Gastrocnemius medialis (tissue), 4 donors: ENCODE measurements around the gene AASDH. TPM values are rescaled to one million over a fixed set of nuclear protein-coding genes. Genes with fewer than 3 reads are reported as not detected.

Experiments used
- ATAC-seq, 2 donors: fragments of 150-250 bp; one replicate each; pipeline ENCODE4 v1.9.1; 2016
- DNase-seq, 2 donors: peaks; one replicate each; pipeline ENCODE4 v3.0.0-alpha.2; 2019
- H3K27ac ChIP-seq, 4 donors: fragments of 200-600 bp; sonication (generic); 1 replicate in 1 of 4; 2 replicates in 3 of 4; pipeline ENCODE4 v1.5.1; 2016 to 2018; ENCODE audit warnings: mild to moderate bottlenecking in 2 of 4, moderate library complexity in 1 of 4
- H3K27me3 ChIP-seq, 3 donors: fragments of 200-600 bp; sonication (generic) in 2 of 3; 1 replicate in 1 of 3; 2 replicates in 2 of 3; pipeline versions ENCODE4 v1.5.1 to v1.6.0; 2016 to 2019; ENCODE audit warnings: mild to moderate bottlenecking in 1 of 3, moderate library complexity in 1 of 3
- H3K36me3 ChIP-seq, 2 donors: fragments of 200-600 bp; sonication (generic) in 1 of 2; one replicate each; pipeline ENCODE4 v1.5.1; 2017 to 2018
- H3K4me1 ChIP-seq, 2 donors: fragments of 200-600 bp; sonication (generic) in 1 of 2; one replicate each; pipeline ENCODE4 v1.5.1; 2016 to 2017; ENCODE audit warnings: mild to moderate bottlenecking in 2 of 2
- H3K4me3 ChIP-seq, 4 donors: fragments of 200-600 bp; sonication (generic) in 3 of 4; 1 replicate in 1 of 4; 2 replicates in 3 of 4; pipeline ENCODE4 v1.5.1; 2016 to 2019; ENCODE audit warnings: mild to moderate bottlenecking in 2 of 4
- H3K9me3 ChIP-seq, 3 donors: fragments of 200-600 bp; sonication (generic) in 2 of 3; 1 replicate in 1 of 3; 2 replicates in 2 of 3; pipeline ENCODE4 v1.5.1; 2016 to 2019
- CTCF ChIP-seq, 5 experiments: fragments of 450-650 bp in 3 of 5; fragments of 200-600 bp in 2 of 5; sonication (generic) in 2 of 5; IDR thresholded peaks in 4 of 5; conservative IDR thresholded peaks in 1 of 5; 1 replicate in 4 of 5; 2 replicates in 1 of 5; pipeline ENCODE4 v1.5.1; 2016 to 2019; ENCODE audit warnings: antibody characterized with exemption in 5 of 5, mild to moderate bottlenecking in 3 of 5, moderate library complexity in 3 of 5
- POLR2A ChIP-seq, 2 donors: fragments of 450-650 bp; IDR thresholded peaks; one replicate each; pipeline ENCODE4 v1.6.1; 2017; ENCODE audit warnings: antibody characterized with exemption in 2 of 2, mild to moderate bottlenecking in 2 of 2, moderate library complexity in 2 of 2
- in situ Hi-C, 4 donors: fragments of 200-750 bp; cut with MboI; loops; one replicate each; pipeline versions ENCODE4 v1.15.0 to v1.8.0; 2017; ENCODE audit warnings: low sequenced_read_pairs in 4 of 4
- intact Hi-C: fragments of 100-400 bp; cut with DNase I; formaldehyde crosslinking; loops from one replicate; pipeline ENCODE4 v1.15.1; 2023; ENCODE audit warnings: low total_unique reads
- total RNA-seq, 4 donors: library from RNA; depleted of rRNA; stranded (reverse); fragments of >200 nt; gene quantifications; one replicate each; pipeline versions ENCODE4 v1.1.0 to v1.2.3, GENCODE V29; 2016

Gene AASDH
- total RNA-seq, 4 donors from 2014 or later, result 2.6 to 4.2 (median 3.3) TPM

- TF ChIP-seq CTCF (IDR thresholded peaks at IDR 0.05 in 4 of 5, conservative IDR thresholded peaks at IDR 0.05 in 1 of 5), result no peak
- TF ChIP-seq POLR2A (IDR thresholded peaks at IDR 0.05), result no peak
- Histone ChIP-seq H3K4me3 (no peak overlapping the region), H3K36me3 (no peaks in the 10 kb centered on the region), H3K9me3 (no peaks in the 10 kb centered on the region), H3K27me3 (no peaks in the 10 kb centered on the region), H3K4me1 (peaks cover 16 to 18% of the 10 kb centered on the region in 2 donors), H3K27ac (no peak overlapping the region)
- in situ Hi-C loops (loop anchor here in 1 of 4 donors (25.0 kb wide), 1 partner anchor 404 kb away; no protein-coding TSS in a partner anchor), intact Hi-C loops (no loop called here)
- ATAC-seq (no peak), DNase-seq (no peak)
Observed at GRCh38 chr4:56433280-56433679, 46.0 kb upstream of the AASDH start.

DNA sequence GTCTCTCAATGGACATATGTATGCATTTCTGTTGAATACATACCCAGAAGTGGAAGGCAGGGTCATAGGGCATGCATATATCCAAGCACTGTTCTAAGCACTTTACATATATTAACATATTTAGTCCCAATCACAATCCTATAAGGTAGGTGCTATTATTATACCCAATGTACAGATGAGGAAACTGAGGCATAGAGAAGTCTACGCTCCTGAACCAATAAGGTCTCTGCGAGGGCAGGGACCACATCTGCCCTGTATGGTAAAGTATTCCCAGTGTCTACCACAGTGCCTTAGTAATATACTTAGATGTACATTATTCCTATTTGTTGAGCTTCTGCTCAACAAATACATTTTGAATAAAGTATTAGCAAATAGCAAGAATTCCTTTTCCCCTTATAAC lies 42.9 kb upstream of the AASDH start:
- Histone ChIP-seq H3K4me1 (peaks cover 8 to 11% of the 10 kb centered on the region in 2 donors), H3K36me3 (no peaks in the 10 kb centered on the region), H3K4me3 (no peak overlapping the region), H3K9me3 (no peaks in the 10 kb centered on the region), H3K27ac (no peak overlapping the region), H3K27me3 (no peaks in the 10 kb centered on the region)
- intact Hi-C loops, result no loop called here
- in situ Hi-C loops, result loop anchor here in 1 of 4 donors (25.0 kb wide), 1 partner anchor 407 kb away; no protein-coding TSS in a partner anchor
- no peak for TF ChIP-seq POLR2A (IDR thresholded peaks at IDR 0.05)
- TF ChIP-seq CTCF (IDR thresholded peaks at IDR 0.05 in 4 of 5, conservative IDR thresholded peaks at IDR 0.05 in 1 of 5), result no peak
- DNase-seq, result no peak
- no peak for ATAC-seq

GRCh38 chr4:56427179-56427578 lies 39.9 kb upstream of the AASDH start:
- DNase-seq (no peak), ATAC-seq (no peak)
- no peak overlapping the region for H3K27ac ChIP-seq
- H3K9me3 ChIP-seq, result no peaks in the 10 kb centered on the region
- in situ Hi-C loops (loop anchor here in 2 of 4 donors (10.0 to 25.0 kb wide), 2 partner anchors 408 to 410 kb away; no protein-coding TSS in a partner anchor), intact Hi-C loops (loop anchor here (10.0 kb wide), 1 partner anchor 408 kb away; no protein-coding TSS in a partner anchor)
- TF ChIP-seq CTCF (IDR thresholded peaks at IDR 0.05 in 4 of 5, conservative IDR thresholded peaks at IDR 0.05 in 1 of 5) (no peak), POLR2A (IDR thresholded peaks at IDR 0.05) (no peak)
- no peak overlapping the region for H3K4me3 ChIP-seq
- no peaks in the 10 kb centered on the region for H3K27me3 ChIP-seq
- H3K36me3 ChIP-seq, result no peaks in the 10 kb centered on the region
- peaks cover 0 to 8% of the 10 kb centered on the region in 2 donors for H3K4me1 ChIP-seq

DNA sequence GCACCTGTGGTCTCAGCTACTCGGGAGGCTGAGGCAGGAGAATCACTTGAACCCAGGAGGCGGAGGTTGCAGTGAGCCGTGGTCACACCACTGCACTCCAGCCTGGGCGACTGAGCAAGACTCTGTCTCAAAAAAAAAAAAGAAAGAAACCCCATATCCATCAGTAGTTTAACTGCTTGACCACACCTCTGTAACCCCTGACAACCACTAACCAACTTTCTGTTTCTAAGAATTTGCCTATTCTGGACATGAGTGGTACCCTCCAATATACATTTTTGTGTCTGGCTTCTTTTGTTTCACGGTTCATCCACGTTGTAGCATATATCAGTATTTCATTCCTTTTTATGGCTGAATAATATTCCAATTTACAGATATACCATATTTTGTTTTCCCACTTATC lies 39.0 kb upstream of the AASDH start:
- TF ChIP-seq CTCF (IDR thresholded peaks at IDR 0.05 in 4 of 5, conservative IDR thresholded peaks at IDR 0.05 in 1 of 5) (no peak), POLR2A (IDR thresholded peaks at IDR 0.05) (no peak)
- Histone ChIP-seq H3K4me3 (no peak overlapping the region), H3K9me3 (no peaks in the 10 kb centered on the region), H3K27ac (no peak overlapping the region), H3K36me3 (no peaks in the 10 kb centered on the region), H3K4me1 (peaks cover 0 to 8% of the 10 kb centered on the region in 2 donors), H3K27me3 (no peaks in the 10 kb centered on the region)
- in situ Hi-C loops, result loop anchor here in 2 of 4 donors (10.0 to 25.0 kb wide), 2 partner anchors 409 to 411 kb away; no protein-coding TSS in a partner anchor
- intact Hi-C loops, result loop anchor here (10.0 kb wide), 1 partner anchor 409 kb away; no protein-coding TSS in a partner anchor
- ATAC-seq (no peak), DNase-seq (no peak)
